Ovary (tissue), 3 donors: ENCODE data around the gene EXD3.

Source experiments
- EP300 ChIP-seq: sonication (generic); formaldehyde crosslinking; IDR thresholded peaks from one replicate; pipeline ENCODE4 v1.6.1; 2017; ENCODE audit warnings: antibody characterized with exemption
- POLR2A ChIP-seq: fragments of 450-650 bp; IDR thresholded peaks from one replicate; pipeline ENCODE4 v1.6.1; 2017; ENCODE audit warnings: antibody characterized with exemption, mild to moderate bottlenecking, moderate library complexity
- TF ChIP-seq, protein P1 (sequence below), 3 donors: fragments of 450-650 bp in 2 of 3; fragments of 200-600 bp in 1 of 3; IDR thresholded peaks; one replicate each; pipeline versions ENCODE4 v1.5.1 to v1.8.0; 2016 to 2022; ENCODE audit warnings: antibody characterized with exemption in 3 of 3, mild to moderate bottlenecking in 1 of 3
- donor health status: DM: no; HTN: no; CAD: no.

DNA sequence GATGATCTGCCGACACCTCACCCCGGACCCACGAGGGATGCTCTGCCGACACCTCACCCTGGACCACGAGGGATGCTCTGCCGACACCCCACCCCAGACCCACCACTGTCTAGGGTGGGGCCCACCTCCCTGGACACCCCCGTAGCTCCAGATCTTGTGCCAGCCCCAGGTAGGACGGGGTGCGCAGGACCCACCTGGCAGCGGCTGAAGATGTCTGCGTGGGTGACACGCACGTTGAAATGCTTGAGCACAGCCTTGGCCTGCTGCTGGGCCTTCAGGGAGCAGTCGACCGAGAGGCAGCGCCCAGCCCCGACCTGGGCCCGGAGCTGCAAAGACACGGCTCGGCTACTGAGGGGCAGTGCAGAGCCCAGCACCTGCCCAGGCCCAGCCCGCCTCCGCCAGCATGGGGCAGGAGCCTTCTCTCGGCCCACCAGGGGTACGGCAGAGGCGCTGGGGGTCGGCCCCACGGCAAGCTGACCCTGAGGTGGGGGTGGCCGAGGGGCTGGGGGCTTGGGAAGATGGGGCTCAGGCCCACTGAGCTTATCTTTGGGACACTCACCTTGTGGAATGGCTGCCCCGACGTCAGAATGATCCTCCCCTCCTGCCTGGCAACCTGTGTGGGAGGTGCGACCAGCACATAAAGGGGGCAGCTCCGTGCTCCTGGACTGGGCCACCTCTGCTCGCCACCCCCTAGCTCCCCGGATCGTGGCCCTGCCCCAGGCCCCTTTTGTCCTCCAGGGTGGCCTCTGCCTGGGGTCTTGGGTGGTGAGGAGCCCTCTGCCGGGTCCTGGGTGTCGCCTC is 99.2 kb downstream of the EXD3 start:
- TF ChIP-seq, protein P1, sequence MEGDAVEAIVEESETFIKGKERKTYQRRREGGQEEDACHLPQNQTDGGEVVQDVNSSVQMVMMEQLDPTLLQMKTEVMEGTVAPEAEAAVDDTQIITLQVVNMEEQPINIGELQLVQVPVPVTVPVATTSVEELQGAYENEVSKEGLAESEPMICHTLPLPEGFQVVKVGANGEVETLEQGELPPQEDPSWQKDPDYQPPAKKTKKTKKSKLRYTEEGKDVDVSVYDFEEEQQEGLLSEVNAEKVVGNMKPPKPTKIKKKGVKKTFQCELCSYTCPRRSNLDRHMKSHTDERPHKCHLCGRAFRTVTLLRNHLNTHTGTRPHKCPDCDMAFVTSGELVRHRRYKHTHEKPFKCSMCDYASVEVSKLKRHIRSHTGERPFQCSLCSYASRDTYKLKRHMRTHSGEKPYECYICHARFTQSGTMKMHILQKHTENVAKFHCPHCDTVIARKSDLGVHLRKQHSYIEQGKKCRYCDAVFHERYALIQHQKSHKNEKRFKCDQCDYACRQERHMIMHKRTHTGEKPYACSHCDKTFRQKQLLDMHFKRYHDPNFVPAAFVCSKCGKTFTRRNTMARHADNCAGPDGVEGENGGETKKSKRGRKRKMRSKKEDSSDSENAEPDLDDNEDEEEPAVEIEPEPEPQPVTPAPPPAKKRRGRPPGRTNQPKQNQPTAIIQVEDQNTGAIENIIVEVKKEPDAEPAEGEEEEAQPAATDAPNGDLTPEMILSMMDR (IDR thresholded peaks at IDR 0.05), result no peak
- no peak for TF ChIP-seq POLR2A
- TF ChIP-seq EP300, result no peak
